HCT116 (cell line): ENCODE data around the gene RTN4. TPM values are rescaled to one million over a fixed set of nuclear protein-coding genes. Genes with fewer than 3 reads are reported as not detected.

Experiments used
- ATAC-seq: fragments of 200-7000 bp; cut with Tn5 transposase; 2 replicates; pipeline ENCODE4 v1.9.1; 2020; ENCODE audit warnings: mild to moderate bottlenecking, moderate library complexity
- BruUV-seq: library from RNA; stranded (reverse); fragments of 400-500 nt; replicated peaks from 2 replicates; lab custom pipeline; 2021; lab: Mats Ljungman, UMichigan
- CTCF ChIA-PET: fragments of 300-600 bp; sonication (Branson Sonifier 250); formaldehyde crosslinking; loops from one replicate; lab custom pipeline; 2021; ENCODE audit warnings: antibody characterized with exemption; lab: Charles Lee
- POLR2A ChIA-PET: fragments of 300-600, 350-600 bp; sonication (Branson Sonifier 250); formaldehyde crosslinking; loops from one replicate; lab custom pipeline; 2021; ENCODE audit warnings: antibody characterized with exemption; lab: Charles Lee
- RAD21 ChIA-PET, 2 experiments: fragments of 300-600 bp; sonication (Branson Sonifier 250); formaldehyde crosslinking; loops; one replicate each; lab custom pipeline; 2023; ENCODE audit warnings: low total read pairs in 2 of 2; ENCODE audit not compliant: uncharacterized antibody in 2 of 2, unreplicated experiment in 2 of 2, low non-redundant PET in 1 of 2; lab: Charles Lee
- DNase-seq: peaks from one replicate; pipeline ENCODE4 v3.0.0-alpha.2; 2010; ENCODE audit warnings: low read depth, low spot score
- H2AFZ ChIP-seq: fragments of 200-600 bp; shearing (Covaris generic), sonication (generic); 2 replicates; pipeline ENCODE4 v1.6.1; 2017; ENCODE audit warnings: low read depth, mixed run types, mixed read lengths, antibody characterized with exemption, low read length; ENCODE audit not compliant: poor library complexity, severe bottlenecking
- H3K27ac ChIP-seq: 2 replicates; pipeline ENCODE4 v1.5.1; 2012; ENCODE audit warnings: low read depth, low read length
- H3K27me3 ChIP-seq: fragments of 200-600 bp; sonication (generic); 2 replicates; pipeline ENCODE4 v1.6.1; 2016; ENCODE audit warnings: mixed run types, low read length, mixed read lengths; ENCODE audit not compliant: insufficient read depth
- H3K36me3 ChIP-seq, 2 experiments: fragments of 200-500 bp in 1 of 2; fragments of 200-600 bp in 1 of 2; sonication (Bioruptor generic) in 1 of 2; sonication (generic) in 1 of 2; 2 replicates each; pipeline versions ENCODE4 v1.5.1 to v1.6.1; 2014 to 2016; ENCODE audit warnings: low read length in 2 of 2, inconsistent platforms in 1 of 2, mixed read lengths in 1 of 2, mixed run types in 1 of 2; ENCODE audit not compliant: insufficient read depth in 2 of 2, control insufficient read depth in 1 of 2
- H3K4me1 ChIP-seq, 2 experiments: fragments of 200-600 bp in 1 of 2; sonication (generic) in 1 of 2; 2 replicates each; pipeline versions ENCODE4 v1.5.1 to v1.6.1; 2012 to 2017; ENCODE audit warnings: low read length in 2 of 2, inconsistent platforms in 1 of 2, mild to moderate bottlenecking in 1 of 2, mixed read lengths in 1 of 2, mixed run types in 1 of 2, moderate library complexity in 1 of 2; ENCODE audit not compliant: insufficient read depth in 2 of 2, control insufficient read depth in 1 of 2
- H3K4me2 ChIP-seq: fragments of 200-600 bp; sonication (generic); 2 replicates; pipeline ENCODE4 v1.6.1; 2017; ENCODE audit warnings: mixed run types, low read length, mixed read lengths
- H3K4me3 ChIP-seq, 2 experiments: fragments of 200-600 bp in 1 of 2; sonication (generic) in 1 of 2; replicated peaks in 1 of 2; 2 replicates each; pipeline ENCODE4 v1.5.1; 2011 to 2016; ENCODE audit warnings: low read length in 2 of 2, control low read depth in 1 of 2, low read depth in 1 of 2, mild to moderate bottlenecking in 1 of 2, mixed read lengths in 1 of 2, mixed run types in 1 of 2
- H3K79me2 ChIP-seq: fragments of 200-600 bp; sonication (generic); 2 replicates; pipeline ENCODE4 v1.6.1; 2017; ENCODE audit warnings: mild to moderate bottlenecking, mixed run types, low read length, moderate library complexity, mixed read lengths; ENCODE audit not compliant: insufficient read depth
- H3K9ac ChIP-seq: fragments of 200-600 bp; sonication (generic); 2 replicates; pipeline ENCODE4 v1.6.1; 2016; ENCODE audit warnings: low read length, mixed read lengths
- H3K9me2 ChIP-seq: fragments of 200-600 bp; sonication (generic), shearing (Covaris generic); 2 replicates; pipeline ENCODE4 v1.6.1; 2017; ENCODE audit warnings: mixed run types, mild to moderate bottlenecking, moderate library complexity; ENCODE audit not compliant: insufficient read depth
- H3K9me3 ChIP-seq, 2 experiments: fragments of 200-500 bp in 1 of 2; fragments of 200-600 bp in 1 of 2; sonication (Bioruptor generic) in 1 of 2; sonication (generic) in 1 of 2; 2 replicates each; pipeline ENCODE4 v1.6.1; 2014 to 2017; ENCODE audit warnings: low read length in 2 of 2, mixed read lengths in 2 of 2, inconsistent platforms in 1 of 2, low read depth in 1 of 2, mild to moderate bottlenecking in 1 of 2, mixed run types in 1 of 2, moderate library complexity in 1 of 2; ENCODE audit not compliant: control insufficient read depth in 1 of 2, insufficient read depth in 1 of 2
- H4K20me1 ChIP-seq: fragments of 200-600 bp; sonication (generic), shearing (Covaris generic); 2 replicates; pipeline ENCODE4 v1.6.1; 2017; ENCODE audit warnings: mixed run types, mild to moderate bottlenecking, moderate library complexity; ENCODE audit not compliant: insufficient read depth
- ATF3 ChIP-seq: IDR thresholded peaks from 2 replicates; pipeline ENCODE4 v1.6.1; 2012
- CEBPB ChIP-seq: IDR thresholded peaks from 2 replicates; pipeline ENCODE4 v1.6.1; 2012; ENCODE audit warnings: low read depth
- CTCF ChIP-seq, 3 experiments: fragments of 200-600 bp in 1 of 3; sonication (generic) in 1 of 3; IDR thresholded peaks in 2 of 3; conservative IDR thresholded peaks in 1 of 3; 2 replicates each; pipeline ENCODE4 v1.5.1; 2012 to 2017; ENCODE audit warnings: low read depth in 2 of 3, low read length in 2 of 3, antibody characterized with exemption in 1 of 3, borderline replicate concordance in 1 of 3, control low read depth in 1 of 3, mild to moderate bottlenecking in 1 of 3, mixed read lengths in 1 of 3, mixed run types in 1 of 3, moderate library complexity in 1 of 3; ENCODE audit not compliant: insufficient read depth in 1 of 3
- ELF1 ChIP-seq: IDR thresholded peaks from 2 replicates; pipeline ENCODE4 v1.6.1; 2012; ENCODE audit warnings: low read depth, borderline replicate concordance
- FOSL1 ChIP-seq: IDR thresholded peaks from 2 replicates; pipeline ENCODE4 v1.6.1; 2012; ENCODE audit warnings: low read depth
- MAX ChIP-seq: IDR thresholded peaks from 2 replicates; pipeline ENCODE4 v1.6.1; 2012
- POLR2A ChIP-seq: IDR thresholded peaks from 2 replicates; pipeline ENCODE4 v1.7.0; 2011; ENCODE audit warnings: borderline replicate concordance; ENCODE audit not compliant: insufficient read depth, insufficient read length; ENCODE audit errors: extremely low read depth
- POLR2AphosphoS5 ChIP-seq: IDR thresholded peaks from 2 replicates; pipeline ENCODE4 v1.6.1; 2011; ENCODE audit warnings: mild to moderate bottlenecking, low read depth, low read length, moderate library complexity
- REST ChIP-seq: IDR thresholded peaks from 2 replicates; pipeline ENCODE4 v1.6.1; 2012; ENCODE audit warnings: low read depth
- SIN3A ChIP-seq: IDR thresholded peaks from 2 replicates; pipeline ENCODE4 v1.6.1; 2012; ENCODE audit warnings: low read depth
- SP1 ChIP-seq: IDR thresholded peaks from 2 replicates; pipeline ENCODE4 v1.6.1; 2012; ENCODE audit warnings: low read depth
- ZBTB33 ChIP-seq: IDR thresholded peaks from 2 replicates; pipeline ENCODE4 v1.6.1; 2011; ENCODE audit warnings: mild to moderate bottlenecking, low read length, moderate library complexity; ENCODE audit not compliant: insufficient replicate concordance; ENCODE audit errors: extremely low read depth
- intact Hi-C: fragments of 100-400 bp; cut with micrococcal nuclease; formaldehyde crosslinking; loops from 2 replicates; pipeline ENCODE4 v1.10.0; 2022
- total RNA-seq: library from RNA; stranded (reverse); gene quantifications from one replicate; pipeline ENCODE4 v1.2.1, GENCODE V29; 2021; ENCODE audit not compliant: unreplicated experiment

Gene RTN4
- total RNA-seq, 1 experiment from 2014 or later: 221 TPM

- no peaks in the 10 kb centered on the region for H3K4me1 ChIP-seq
- no peaks in the 10 kb centered on the region for H3K9me3 ChIP-seq
- H3K36me3 ChIP-seq: no peaks in the 10 kb centered on the region
- DNase-seq (no peak), ATAC-seq (no peak)
- no peaks in the 10 kb centered on the region for H4K20me1 ChIP-seq
- H3K27ac ChIP-seq: no peak overlapping the region
- intact Hi-C loops: no loop called here
- TF ChIP-seq POLR2A: no peak
- no peak for TF ChIP-seq REST
- TF ChIP-seq POLR2AphosphoS5: no peak
- no peak for TF ChIP-seq CEBPB
- H3K9ac ChIP-seq: no peak overlapping the region
- no peaks in the 10 kb centered on the region for H3K79me2 ChIP-seq
- RAD21 ChIA-PET: no interaction called here
- H3K4me3 ChIP-seq: no peak overlapping the region
- POLR2A ChIA-PET: no interaction called here
- no TSS peak for BruUV-seq
- H2AFZ ChIP-seq: no peak overlapping the region
- no peaks in the 10 kb centered on the region for H3K27me3 ChIP-seq
- no peaks in the 10 kb centered on the region for H3K9me2 ChIP-seq
- CTCF ChIA-PET: no interaction called here
- no peak overlapping the region for H3K4me2 ChIP-seq
These were observed 30.0 kb upstream of the RTN4 start for GRCh38 chr2:55080204-55080738.

- Histone ChIP-seq H3K9me2 (no peaks in the 10 kb centered on the region), H4K20me1 (no peaks in the 10 kb centered on the region), H3K9me3 (no peaks in the 10 kb centered on the region), H3K9ac (no peak overlapping the region), H3K4me3 (no peak overlapping the region), H3K27me3 (no peaks in the 10 kb centered on the region), H3K79me2 (no peaks in the 10 kb centered on the region), H3K27ac (no peak overlapping the region), H2AFZ (no peak overlapping the region), H3K36me3 (no peaks in the 10 kb centered on the region), H3K4me1 (no peaks in the 10 kb centered on the region), H3K4me2 (no peak overlapping the region)
- RAD21 ChIA-PET: no interaction called here
- intact Hi-C loops: no loop called here
- BruUV-seq: no TSS peak
- ATAC-seq (no peak), DNase-seq (no peak)
- CTCF ChIA-PET: no interaction called here
- POLR2A ChIA-PET: no interaction called here
- TF ChIP-seq CEBPB (no peak), SP1 (no peak), ELF1 (no peak), CTCF (IDR thresholded peaks at IDR 0.05 in 2 of 3, conservative IDR thresholded peaks at IDR 0.05 in 1 of 3; ENCODE audit: borderline replicate concordance in 1 of 3, insufficient read depth in 1 of 3, low read depth in 2 of 3, low read length in 2 of 3) (no peak), ATF3 (no peak), FOSL1 (no peak), MAX (no peak), ZBTB33 (no peak), SIN3A (no peak)
These were observed 28.7 kb upstream of the RTN4 start for GRCh38 chr2:55078956-55079355.
